GM10847 (cell line): ENCODE results near the gene CDK8.

Source experiments
- POLR2A ChIP-seq: IDR thresholded peaks from 2 replicates; pipeline ENCODE4 v1.6.1; 2011; ENCODE audit not compliant: insufficient read length; ENCODE audit errors: extremely low read depth

The CDK8 gene

GRCh38 chr13:26253787-26254582, at the start of gene CDK8:
Gene CDK8, plus strand, starts transcription at chr13:26254129. Its CDS starts 513 bp downstream, at chr13:26254642.
- peak; percentile 66 for TF ChIP-seq POLR2A

DNA sequence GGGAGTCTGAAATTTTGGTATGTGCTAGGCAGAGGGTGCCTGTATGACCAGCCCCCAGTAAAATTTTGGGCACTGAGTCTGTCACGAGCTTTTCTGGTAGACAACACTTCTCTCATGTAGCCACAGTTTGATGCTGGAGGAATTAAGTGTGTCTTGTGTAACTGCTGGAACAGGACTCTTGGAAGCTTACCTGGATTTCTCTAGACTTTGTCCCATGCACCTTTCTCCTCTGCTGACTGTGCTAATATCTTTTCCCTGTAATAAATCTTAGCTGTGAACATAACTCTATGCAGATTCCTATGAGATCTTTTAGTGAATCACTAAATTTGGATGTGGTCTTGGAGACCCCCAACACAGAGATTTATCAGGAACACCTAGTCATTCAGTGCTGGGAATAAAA, 45.6 kb upstream of the CDK8 start:
- TF ChIP-seq POLR2A: no peak

GRCh38 chr13:26213345-26213744, 40.6 kb upstream of the CDK8 start:
- no peak for TF ChIP-seq POLR2A

DNA sequence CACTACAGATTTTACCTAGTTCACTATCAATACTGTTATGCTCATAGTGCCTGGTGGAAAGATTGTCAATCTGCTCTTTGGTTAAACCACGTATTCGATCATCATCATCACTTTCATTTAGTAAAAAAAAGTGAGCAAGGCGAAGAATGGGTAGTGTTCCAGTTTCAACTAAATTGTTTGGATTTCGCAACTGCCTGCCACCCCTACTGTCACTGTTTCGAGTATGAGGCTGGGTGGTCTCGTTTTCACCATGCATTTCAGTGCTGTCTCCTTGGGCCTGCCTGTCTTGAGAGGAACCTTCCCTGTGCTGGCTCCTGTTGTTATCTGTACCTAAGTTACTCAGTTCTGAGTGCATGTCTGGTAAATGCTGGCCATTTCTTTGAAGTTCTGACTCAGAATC, 39.9 kb upstream of the CDK8 start:
- no peak for TF ChIP-seq POLR2A

DNA sequence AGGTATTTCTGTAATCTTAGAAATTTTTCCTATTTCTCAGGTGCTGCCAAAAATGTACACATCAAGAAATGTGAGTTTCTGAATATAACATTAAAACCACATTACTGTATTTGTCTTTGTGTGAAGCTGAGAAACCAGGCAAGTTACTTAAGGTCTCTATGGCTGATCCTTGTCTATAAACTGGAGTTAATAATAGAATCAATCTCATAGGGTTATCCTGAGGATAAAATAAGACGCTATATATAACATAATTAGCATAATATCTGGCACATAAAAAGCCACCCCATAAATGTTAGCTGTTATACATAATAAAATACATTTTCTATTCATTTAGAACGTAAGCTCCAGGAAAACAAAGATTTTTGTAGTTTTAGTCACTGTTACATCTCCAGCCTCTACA, 37.9 kb upstream of the CDK8 start:
- TF ChIP-seq POLR2A: no peak

DNA sequence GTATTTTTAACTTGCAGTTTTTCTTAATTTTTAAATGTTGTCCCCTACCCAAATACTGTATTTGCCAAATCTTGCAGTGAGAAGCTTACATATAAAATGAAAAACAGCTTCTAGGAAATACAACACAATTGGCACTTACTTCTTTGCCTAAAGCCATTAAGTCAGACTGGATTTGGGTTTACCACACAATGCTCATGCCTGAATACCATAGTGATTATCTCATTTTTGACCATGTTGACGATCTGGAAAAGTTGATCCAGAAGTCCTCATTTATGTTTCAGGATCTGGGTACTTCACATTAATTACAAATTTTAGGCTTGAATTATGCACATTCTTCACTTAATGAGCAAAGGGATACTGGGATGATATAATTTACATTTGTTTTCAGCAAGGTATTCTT, 34.2 kb upstream of the CDK8 start:
- TF ChIP-seq POLR2A: no peak

DNA sequence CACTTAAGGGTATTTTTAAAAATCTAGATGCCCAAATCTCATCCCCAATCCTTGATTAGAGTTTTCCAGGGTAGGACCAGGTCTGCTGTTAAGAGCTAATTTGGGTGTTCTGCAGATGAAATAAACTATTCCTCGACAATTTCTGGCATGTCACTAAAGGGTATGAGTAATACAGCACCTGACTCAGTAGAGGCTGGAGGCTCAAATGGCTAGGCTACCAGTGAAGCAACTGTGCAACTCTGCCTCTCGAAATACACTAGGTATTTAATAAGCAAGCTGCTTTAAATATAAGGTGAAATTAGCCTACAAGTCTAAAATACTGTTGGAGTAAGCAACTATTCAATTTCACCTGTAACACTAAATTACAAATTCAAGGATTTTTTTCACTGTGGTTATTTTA, 33.4 kb upstream of the CDK8 start:
- TF ChIP-seq POLR2A: no peak

DNA sequence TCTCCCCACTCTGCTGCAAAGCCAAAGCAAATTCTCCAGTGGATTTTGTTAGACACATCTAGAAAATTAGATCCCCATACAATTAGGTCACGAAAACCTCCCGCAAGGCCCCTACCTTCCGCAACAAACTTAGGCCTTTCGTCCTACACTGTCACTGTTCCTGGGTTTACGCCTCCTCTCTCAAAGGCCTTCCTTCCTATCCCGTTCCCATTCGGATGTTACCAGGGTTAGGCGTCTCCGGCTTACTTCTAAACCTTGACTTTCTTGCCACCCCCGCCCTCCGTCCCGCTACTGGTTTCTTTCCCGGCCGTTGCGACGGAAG, 32.6 kb upstream of the CDK8 start:
- TF ChIP-seq POLR2A: no peak

DNA sequence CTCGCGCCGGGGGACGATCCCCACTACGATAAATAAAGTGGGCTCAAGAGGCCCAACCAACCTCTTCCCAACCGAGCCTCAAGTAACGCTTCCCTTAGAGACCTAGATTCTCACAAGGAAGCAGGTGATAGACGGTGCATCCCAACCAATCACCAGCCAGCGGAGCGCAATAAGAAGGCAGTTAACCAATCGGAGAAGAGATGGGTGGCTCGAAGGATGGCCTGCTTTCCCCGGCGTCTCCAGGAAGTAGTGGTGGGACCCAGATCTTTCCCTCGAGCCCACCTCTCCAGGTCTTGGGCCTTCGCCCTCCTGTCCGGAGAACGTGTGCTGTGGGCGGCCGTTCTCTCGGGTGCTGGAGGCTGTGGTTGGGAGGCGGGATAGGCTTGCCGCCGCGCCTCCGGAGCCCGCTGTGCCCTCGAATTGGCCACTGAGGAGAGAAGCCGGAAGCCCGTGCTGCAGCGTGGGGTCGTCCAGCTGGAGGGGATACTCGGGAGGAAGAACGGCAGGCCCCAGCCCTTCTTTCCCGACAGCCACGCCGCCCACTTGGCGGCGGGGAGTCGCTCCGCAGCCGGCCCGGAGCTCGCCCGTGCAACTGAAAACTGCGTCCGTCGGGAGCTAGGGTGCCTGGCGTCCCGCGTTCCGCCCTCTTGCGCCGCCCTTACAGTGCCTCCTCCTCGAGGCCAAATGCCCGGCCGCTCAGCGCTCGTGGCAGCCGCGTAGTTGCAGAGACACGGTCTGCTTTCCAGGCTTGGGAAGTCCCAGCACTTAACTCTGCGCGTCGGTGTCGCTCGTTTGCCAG, 32.0 kb upstream of the CDK8 start, which contains the start of gene RNF6:
TSS of gene RNF6 (minus strand) at position 594 of the 799 bp plus-strand sequence. CDS start 2,665 bp downstream, outside the sequence.
- peak; percentile 73 for TF ChIP-seq POLR2A

- no peak for TF ChIP-seq POLR2A
Observed at GRCh38 chr13:26222520-26223046, 31.3 kb upstream of the CDK8 start.

DNA sequence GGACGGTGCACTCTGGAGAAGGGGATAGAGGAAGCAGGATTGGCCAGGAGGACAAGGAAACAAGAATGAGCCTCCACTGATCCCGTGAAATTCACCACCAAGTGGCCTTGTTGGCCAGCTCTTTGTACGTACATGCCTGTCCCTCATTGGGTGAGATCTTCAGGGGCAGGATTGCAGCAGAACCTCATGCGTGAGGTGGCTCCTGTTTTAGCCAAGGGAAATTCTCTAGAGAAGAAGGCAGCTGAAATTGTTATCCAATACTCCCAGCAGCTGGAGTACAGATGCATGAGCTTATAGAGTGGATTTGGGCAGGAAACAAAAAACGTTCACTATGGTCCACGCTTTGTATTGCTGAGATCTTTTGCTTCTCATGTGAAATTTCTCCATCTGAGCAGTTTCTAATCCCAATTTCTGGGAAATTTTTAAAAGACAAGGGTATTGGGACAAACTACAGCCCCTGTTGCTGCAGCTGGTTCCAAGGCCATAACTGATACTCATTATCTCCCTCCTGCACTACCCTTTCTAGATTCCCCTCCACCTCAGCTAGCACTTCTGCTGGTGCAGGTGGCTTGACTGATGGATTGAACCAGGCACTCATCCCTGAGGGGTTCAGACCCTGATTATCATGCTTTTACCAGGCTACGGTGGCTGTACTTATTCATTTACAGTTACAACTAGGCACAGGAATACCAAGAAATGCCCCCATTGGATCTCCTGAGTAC, 27.9 kb upstream of the CDK8 start:
- no peak for TF ChIP-seq POLR2A

GRCh38 chr13:26227166-26227971, 26.6 kb upstream of the CDK8 start:
- no peak for TF ChIP-seq POLR2A

DNA sequence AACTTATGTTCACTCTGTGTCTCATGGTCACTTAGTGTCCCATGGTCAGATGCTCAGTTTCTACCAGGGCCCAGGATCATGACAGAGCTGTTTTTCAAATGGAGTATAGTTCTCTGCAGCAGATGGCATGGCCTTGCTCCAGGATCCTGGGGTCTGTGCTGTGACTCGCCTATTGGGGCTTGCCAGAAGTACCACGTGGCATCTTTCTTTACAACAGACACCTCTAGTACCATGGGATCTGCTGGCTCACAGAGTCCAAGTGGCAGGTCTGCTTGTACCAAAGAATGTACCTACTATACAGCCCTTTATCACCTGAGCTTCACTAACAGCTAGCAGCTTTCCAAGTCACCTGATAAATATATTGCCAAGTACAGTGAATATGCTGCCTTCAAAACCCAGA, 25.8 kb upstream of the CDK8 start:
- TF ChIP-seq POLR2A: no peak

GRCh38 chr13:26229080-26229615, 24.8 kb upstream of the CDK8 start:
- TF ChIP-seq POLR2A: no peak

GRCh38 chr13:26230703-26231102, 23.2 kb upstream of the CDK8 start:
- no peak for TF ChIP-seq POLR2A

DNA sequence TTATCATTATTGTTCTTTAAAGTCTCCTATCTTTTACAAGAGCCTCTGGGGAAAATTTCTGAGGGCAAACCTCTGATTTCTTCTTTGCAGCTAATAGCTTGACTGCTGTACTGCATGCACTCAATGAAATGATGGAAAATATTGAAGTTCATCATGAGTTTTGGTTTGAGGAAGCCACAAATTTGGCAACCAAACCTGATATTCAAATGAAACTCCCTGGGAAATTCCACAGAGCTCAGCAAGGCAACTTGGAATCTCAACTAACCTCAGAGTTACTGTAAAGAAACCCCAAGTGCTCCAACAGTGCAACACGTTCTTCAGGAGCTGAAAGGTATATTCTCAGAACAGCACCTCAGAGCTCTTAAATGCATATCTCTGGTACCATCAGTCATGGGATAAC, 17.6 kb upstream of the CDK8 start:
- TF ChIP-seq POLR2A: no peak
